Pancreas (tissue), 10 donors: ENCODE data around the gene COLQ. TPM values are rescaled to one million over a fixed set of nuclear protein-coding genes. Genes with fewer than 3 reads are reported as not detected.
"Not testable (repeated sequence)": the region's sequence is repeated elsewhere in the genome, so short reads cannot be mapped to it uniquely, and the experiment has no call there.

Experiments used
- ATAC-seq, 4 donors: fragments of 200-7000 bp; cut with Tn5 transposase; one replicate each; pipeline versions ENCODE4 v1.8.0 to v1.9.1; 2020; ENCODE audit warnings: mild to moderate bottlenecking in 4 of 4, moderate library complexity in 4 of 4
- DNase-seq, 6 donors: peaks; one replicate each; pipeline ENCODE4 v3.0.0-alpha.2; 2020
- FAIRE-seq: peaks from 2 replicates; lab custom pipeline; 2012; peaks lifted over from hg19 to GRCh38; lab: Jason Lieb, UNC
- H3K27ac ChIP-seq, 4 donors: fragments of 200-600 bp; sonication (generic); 1 replicate in 3 of 4; 2 replicates in 1 of 4; pipeline versions ENCODE4 v1.5.0 to v1.8.0; 2020
- H3K27me3 ChIP-seq, 4 donors: fragments of 200-600 bp; one replicate each; pipeline ENCODE4 v1.8.0; 2021
- H3K36me3 ChIP-seq, 3 donors: fragments of 200-600 bp; sonication (generic) in 1 of 3; one replicate each; pipeline versions ENCODE4 v1.5.0 to v1.8.0; 2020 to 2021
- H3K4me1 ChIP-seq, 3 donors: fragments of 200-600 bp; one replicate each; pipeline ENCODE4 v1.8.0; 2021
- H3K4me3 ChIP-seq, 4 donors: fragments of 200-600 bp; sonication (generic) in 2 of 4; one replicate each; pipeline versions ENCODE4 v1.5.0 to v1.8.0; 2020 to 2021
- H3K9me3 ChIP-seq, 4 donors: fragments of 200-600 bp; one replicate each; pipeline ENCODE4 v1.8.0; 2021
- CTCF ChIP-seq, 4 donors: fragments of 200-600 bp; sonication (generic) in 3 of 4; IDR thresholded peaks; one replicate each; pipeline versions ENCODE4 v1.5.0 to v1.8.0; 2021; ENCODE audit warnings: antibody characterized with exemption in 4 of 4
- WGBS, 2 donors: extraction: QIAGEN DNeasy Blood & Tissue Kit; methylation state at CpG; one replicate each; pipeline ENCODE4 v1.1.7; 2013; 5-methylcytosine and 5-hydroxymethylcytosine counted together
- intact Hi-C, 3 donors: fragments of 100-400 bp; cut with DNase I; formaldehyde crosslinking; loops; one replicate each; pipeline versions ENCODE4 v1.11.1 to v1.14.2; 2022
- polyA plus RNA-seq, 2 donors: library from polyadenylated mRNA; stranded (reverse); fragments of 200-250 nt; gene quantifications; one replicate each; pipeline ENCODE4 v1.2.3, GENCODE V29; 2013
- total RNA-seq, 6 donors: library from RNA; stranded (reverse); fragmentation: NEBNext Ultra II Directional in 4 of 6; extraction: Animal tissue kit (Norgen Biotek cat#: 25700) in 4 of 6; gene quantifications; one replicate each; pipeline versions ENCODE4 v1.2.1 to v1.2.4, GENCODE V29; 2021 to 2023
- donor health status: healthy with polysubstance abuse.
- donor health status: DM: no; HTN: no; CAD: no; lungs with moderate emphysema.
- donor health status: DM: no; HTN: no; CAD: no.
- donor health status: control.
- donor health status: control.
- donor health status: Bipolar disorder and iron deficiency.
- donor health status: DM: yes; HTN: yes; CAD: no.
- donor health status: DM: no; HTN: no; CAD: no.
- donor health status: DM: no; HTN: no; CAD: no.
- donor health status: DM: yes; HTN: yes; CAD: no.

The COLQ gene
- total and polyA plus RNA-seq, 8 donors = 0.28 to 3.1 (median 0.83) TPM

- FAIRE-seq (no peak), ATAC-seq (no peak), DNase-seq (no peak)
- H3K4me1 ChIP-seq = no peaks in the 10 kb centered on the region
- H3K36me3 ChIP-seq = no peaks in the 10 kb centered on the region
- H3K27me3 ChIP-seq = no peaks in the 10 kb centered on the region
- intact Hi-C loops = loop anchor here in 1 of 3 donors (10.0 kb wide), 1 partner anchor 107 kb away; no protein-coding TSS in a partner anchor
- 94 to 97% methylated on average over 4 of the region's 4 CpGs for WGBS, 2 donors
- no peak for TF ChIP-seq CTCF (IDR thresholded peaks at IDR 0.05)
- no peaks in the 10 kb centered on the region for H3K9me3 ChIP-seq
- no peak overlapping the region for H3K4me3 ChIP-seq
- H3K27ac ChIP-seq = no peak overlapping the region
Observed at GRCh38 chr3:15541371-15541770, 19.9 kb upstream of the COLQ start.

- WGBS, 2 donors = 87 to 92% methylated on average over 1 of the region's 1 CpG
- TF ChIP-seq CTCF (IDR thresholded peaks at IDR 0.05) = no peak
- ATAC-seq = no peak
- no peak overlapping the region for H3K4me3 ChIP-seq
- no peaks in the 10 kb centered on the region for H3K9me3 ChIP-seq
- H3K36me3 ChIP-seq = no peaks in the 10 kb centered on the region
- no peaks in the 10 kb centered on the region for H3K27me3 ChIP-seq
- intact Hi-C loops = no loop called here
- FAIRE-seq = no peak
- H3K27ac ChIP-seq = no peak overlapping the region
- H3K4me1 ChIP-seq = no peaks in the 10 kb centered on the region
- DNase-seq = no peak
Observed at GRCh38 chr3:15539066-15539465, 17.6 kb upstream of the COLQ start.

GRCh38 chr3:15538345-15538744 lies 16.8 kb upstream of the COLQ start:
- DNase-seq = no peak

GRCh38 chr3:15536856-15537255 lies 15.3 kb upstream of the COLQ start:
- Histone ChIP-seq H3K9me3 (no peaks in the 10 kb centered on the region), H3K4me1 (no peaks in the 10 kb centered on the region), H3K36me3 (no peaks in the 10 kb centered on the region), H3K27me3 (no peaks in the 10 kb centered on the region), H3K4me3 (no peak overlapping the region), H3K27ac (no peak overlapping the region)
- 51 to 57% methylated on average over 2 of the region's 2 CpGs for WGBS, 2 donors
- intact Hi-C loops = no loop called here
- TF ChIP-seq CTCF (IDR thresholded peaks at IDR 0.05) = no peak
- ATAC-seq (no peak), DNase-seq (no peak), FAIRE-seq (no peak)

More at GRCh38 chr3:15538345-15538744, 16.8 kb upstream of the COLQ start:
- Histone ChIP-seq H3K27ac (no peak overlapping the region), H3K9me3 (no peaks in the 10 kb centered on the region), H3K27me3 (no peaks in the 10 kb centered on the region), H3K36me3 (no peaks in the 10 kb centered on the region), H3K4me1 (no peaks in the 10 kb centered on the region), H3K4me3 (no peak overlapping the region)
- no peak for TF ChIP-seq CTCF (IDR thresholded peaks at IDR 0.05)
- no peak for ATAC-seq
- intact Hi-C loops = no loop called here
- WGBS, 2 donors = 80 to 90% methylated on average over 2 of the region's 2 CpGs
- no peak for FAIRE-seq

- Histone ChIP-seq H3K36me3 (no peaks in the 10 kb centered on the region), H3K27ac (no peak overlapping the region), H3K4me3 (no peak overlapping the region), H3K4me1 (no peaks in the 10 kb centered on the region), H3K27me3 (no peaks in the 10 kb centered on the region), H3K9me3 (no peaks in the 10 kb centered on the region)
- no peak for FAIRE-seq
- intact Hi-C loops = no loop called here
- DNase-seq = no peak
- no peak for ATAC-seq
- 100% methylated on average over 1 of the region's 1 CpG for WGBS, 2 donors
- no peak for TF ChIP-seq CTCF (IDR thresholded peaks at IDR 0.05)
Observed at GRCh38 chr3:15535732-15536131, 14.2 kb upstream of the COLQ start.

GRCh38 chr3:15532614-15533013 lies 11.1 kb upstream of the COLQ start:
- ATAC-seq, H3K4me3 ChIP-seq, DNase-seq, H3K27me3 ChIP-seq, H3K4me1 ChIP-seq, H3K9me3 ChIP-seq, intact Hi-C loops, H3K27ac ChIP-seq, H3K36me3 ChIP-seq, FAIRE-seq: not testable (repeated sequence)
- 98% methylated on average over 2 of the region's 2 CpGs for WGBS, 2 donors
